OCI-LY3 (cell line): ENCODE measurements around the gene KLHL15.

Experiments
- H2AFZ ChIP-seq: fragments of 200-600, 300-600 bp; shearing (Covaris generic); 2 replicates; pipeline ENCODE4 v1.6.0; 2014; ENCODE audit warnings: antibody characterized with exemption, low read depth, low read length
- H3K27ac ChIP-seq: fragments of 200-600, 300-600 bp; sonication (generic); 2 replicates; pipeline ENCODE4 v1.5.1; 2014; ENCODE audit warnings: mild to moderate bottlenecking, low read length, moderate library complexity, mixed read lengths
- H3K27me3 ChIP-seq: fragments of 200-600, 300-600 bp; sonication (generic); 2 replicates; pipeline ENCODE4 v1.6.1; 2014; ENCODE audit warnings: low read depth, low read length, mixed read lengths
- H3K36me3 ChIP-seq: fragments of 200-600, 300-600 bp; sonication (generic); replicated peaks from 2 replicates; pipeline ENCODE3; 2014; ENCODE audit warnings: low read depth, low read length, mixed read lengths
- H3K4me1 ChIP-seq: fragments of 300-600, 200-600 bp; sonication (generic); 2 replicates; pipeline ENCODE4 v1.6.1; 2014; ENCODE audit warnings: low read length, mixed read lengths
- H3K4me2 ChIP-seq: fragments of 200-600, 300-600 bp; sonication (generic); 2 replicates; pipeline ENCODE4 v1.6.1; 2014; ENCODE audit warnings: low read length, mixed read lengths
- H3K4me3 ChIP-seq: fragments of 300-600, 200-600 bp; sonication (generic); 2 replicates; pipeline ENCODE4 v1.5.1; 2014; ENCODE audit warnings: antibody characterized with exemption, mild to moderate bottlenecking, low read length, moderate library complexity
- H3K79me2 ChIP-seq: fragments of 300-600, 200-600 bp; shearing (Covaris generic); 2 replicates; pipeline ENCODE4 v1.6.1; 2014; ENCODE audit warnings: mild to moderate bottlenecking, low read length, mixed read lengths
- H3K9ac ChIP-seq: fragments of 300-600, 200-600 bp; shearing (Covaris generic); 2 replicates; pipeline ENCODE4 v1.6.0; 2014; ENCODE audit warnings: mild to moderate bottlenecking, low read length, moderate library complexity
- H3K9me3 ChIP-seq: fragments of 200-600, 300-600 bp; shearing (Covaris generic); 2 replicates; pipeline ENCODE4 v1.6.1; 2014; ENCODE audit warnings: low read length, mixed read lengths; ENCODE audit not compliant: insufficient read depth
- H4K20me1 ChIP-seq: fragments of 200-600, 300-600 bp; sonication (generic); 2 replicates; pipeline ENCODE4 v1.6.1; 2016; ENCODE audit warnings: low read length, mixed read lengths; ENCODE audit not compliant: insufficient read depth
- CTCF ChIP-seq: fragments of 200-600, 300-600 bp; sonication (generic); IDR thresholded peaks from 2 replicates; pipeline ENCODE4 v1.5.1; 2014; ENCODE audit warnings: antibody characterized with exemption, low read length, low read depth
- EZH2phosphoT487 ChIP-seq: fragments of 200-600 bp; shearing (Covaris generic); IDR thresholded peaks from 2 replicates; pipeline ENCODE4 v1.6.1; 2018; ENCODE audit warnings: antibody characterized with exemption, mixed run types, low read depth

The KLHL15 gene

DNA sequence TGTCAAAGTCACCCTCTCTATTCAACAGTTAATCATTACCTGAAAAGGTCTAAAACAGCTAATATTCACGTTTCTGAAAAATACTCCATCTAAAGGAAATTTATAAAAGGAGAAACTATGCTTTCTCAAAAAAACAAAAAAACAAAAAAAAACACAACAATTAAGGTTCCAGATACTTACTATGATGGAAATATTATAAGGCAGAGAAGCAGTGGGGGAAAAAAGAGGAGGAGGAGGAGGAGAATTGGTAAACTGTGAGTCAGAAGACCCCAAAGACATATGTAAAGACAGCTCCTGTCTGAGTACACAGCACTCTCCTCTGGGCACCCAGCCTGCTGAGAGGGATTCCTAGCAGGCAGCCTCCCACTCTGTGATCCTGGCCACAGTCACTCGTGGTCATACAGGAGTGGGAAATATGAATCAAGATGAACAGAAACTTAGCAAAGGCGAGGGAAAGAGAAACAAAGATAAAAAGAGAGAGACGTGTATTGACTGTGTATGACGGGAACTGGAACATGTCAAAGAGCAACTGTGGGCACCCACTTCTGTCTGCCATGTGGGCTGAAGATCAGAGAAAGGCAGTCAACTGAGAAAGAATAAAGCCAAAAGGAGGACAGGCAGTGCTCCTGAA lies 12.5 kb downstream of the KLHL15 start:
- Histone ChIP-seq H3K36me3 (peaks cover 3% of the 10 kb centered on the region), H3K9ac (no peak overlapping the region), H3K27ac (no peak overlapping the region), H3K79me2 (peaks cover 48% of the 10 kb centered on the region), H3K4me2 (peak overlapping the region; percentile 41), H3K4me1 (peaks cover 12% of the 10 kb centered on the region), H2AFZ (no peak overlapping the region), H3K27me3 (no peaks in the 10 kb centered on the region), H3K9me3 (no peaks in the 10 kb centered on the region), H4K20me1 (peaks cover 52% of the 10 kb centered on the region), H3K4me3 (no peak overlapping the region)
- TF ChIP-seq CTCF (no peak), EZH2phosphoT487 (no peak)

GRCh38 chrX:24012266-24012665 lies 14.7 kb downstream of the KLHL15 start:
- Histone ChIP-seq H3K9ac (no peak overlapping the region), H3K79me2 (peaks cover 36% of the 10 kb centered on the region), H3K36me3 (peaks cover 3% of the 10 kb centered on the region), H3K27me3 (no peaks in the 10 kb centered on the region), H2AFZ (no peak overlapping the region), H3K4me3 (no peak overlapping the region), H4K20me1 (peaks cover 44% of the 10 kb centered on the region), H3K4me2 (no peak overlapping the region), H3K9me3 (no peaks in the 10 kb centered on the region), H3K27ac (no peak overlapping the region), H3K4me1 (peaks cover 10% of the 10 kb centered on the region)
- TF ChIP-seq EZH2phosphoT487 (no peak), CTCF (no peak)

- no peak overlapping the region for H3K4me3 ChIP-seq
- H3K27ac ChIP-seq, result no peak overlapping the region
- peaks cover 15% of the 10 kb centered on the region for H3K4me1 ChIP-seq
- H4K20me1 ChIP-seq, result peaks cover 36% of the 10 kb centered on the region
- H3K9ac ChIP-seq, result no peak overlapping the region
- H3K79me2 ChIP-seq, result peaks cover 24% of the 10 kb centered on the region
- no peak for TF ChIP-seq CTCF
- no peak for TF ChIP-seq EZH2phosphoT487
- no peaks in the 10 kb centered on the region for H3K27me3 ChIP-seq
- no peak overlapping the region for H2AFZ ChIP-seq
- peaks cover 10% of the 10 kb centered on the region for H3K36me3 ChIP-seq
- no peaks in the 10 kb centered on the region for H3K9me3 ChIP-seq
- H3K4me2 ChIP-seq, result no peak overlapping the region
Observed at GRCh38 chrX:24005867-24006266, 21.1 kb downstream of the KLHL15 start.

GRCh38 chrX:24005028-24005427 lies 22.0 kb downstream of the KLHL15 start:
- Histone ChIP-seq H3K36me3 (peaks cover 10% of the 10 kb centered on the region), H3K4me2 (no peak overlapping the region), H3K27me3 (no peaks in the 10 kb centered on the region), H3K27ac (no peak overlapping the region), H2AFZ (no peak overlapping the region), H3K79me2 (peaks cover 16% of the 10 kb centered on the region), H3K9ac (no peak overlapping the region), H3K9me3 (no peaks in the 10 kb centered on the region), H4K20me1 (peaks cover 32% of the 10 kb centered on the region), H3K4me3 (no peak overlapping the region), H3K4me1 (peaks cover 15% of the 10 kb centered on the region)
- TF ChIP-seq CTCF (no peak), EZH2phosphoT487 (no peak)
